Activated T-cell treated with anti-CD3 and anti-CD28 coated beads, Interleukin-2, amount 50 U/mL, for 48 hours (primary cell): ENCODE data around the gene TRIM44.

ENCODE experiments used
- DNase-seq, 2 experiments: peaks; one replicate each; pipeline ENCODE4 v3.0.0-alpha.2; 2020

TRIM44 gene

DNA sequence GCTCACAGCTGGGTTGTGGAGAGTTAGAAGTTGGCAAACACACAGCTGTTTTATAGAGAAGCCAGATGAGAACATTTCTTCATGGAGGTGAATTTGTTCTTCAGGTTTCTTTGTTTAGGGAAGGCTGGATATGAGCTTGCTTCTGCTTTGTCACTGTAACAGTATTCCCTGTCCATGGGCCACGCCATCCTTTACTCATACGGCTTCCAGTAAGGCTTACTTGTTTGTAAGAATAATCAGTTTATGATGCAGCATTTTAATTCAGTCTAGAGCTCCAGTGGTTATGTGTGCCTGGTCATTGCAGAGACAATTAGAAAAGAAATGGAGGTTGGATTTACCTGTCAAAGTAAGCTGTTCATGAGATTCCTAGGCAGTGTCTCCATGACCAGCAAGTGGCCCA lies 131.8 kb downstream of the TRIM44 start:
- no peak for DNase-seq

DNA sequence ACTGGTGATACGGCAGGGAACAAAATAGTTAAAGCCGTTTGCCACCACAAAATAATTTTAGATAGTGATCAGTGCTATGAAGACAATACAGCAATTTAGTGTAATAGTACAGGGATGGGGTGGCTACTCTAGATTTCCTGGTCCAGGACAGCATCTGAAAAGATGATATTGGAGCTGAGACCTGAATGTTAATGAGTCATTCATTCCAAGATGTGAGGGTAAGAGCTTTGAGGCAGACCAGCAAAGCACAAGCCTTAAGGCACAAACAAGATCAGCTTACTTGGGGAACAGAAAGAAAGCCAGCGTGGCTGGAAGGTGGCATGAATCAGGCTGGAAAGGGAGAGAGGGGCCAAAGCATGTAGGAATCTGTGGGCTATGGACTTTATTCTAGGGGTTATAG lies 132.3 kb downstream of the TRIM44 start:
- DNase-seq = no peak

DNA sequence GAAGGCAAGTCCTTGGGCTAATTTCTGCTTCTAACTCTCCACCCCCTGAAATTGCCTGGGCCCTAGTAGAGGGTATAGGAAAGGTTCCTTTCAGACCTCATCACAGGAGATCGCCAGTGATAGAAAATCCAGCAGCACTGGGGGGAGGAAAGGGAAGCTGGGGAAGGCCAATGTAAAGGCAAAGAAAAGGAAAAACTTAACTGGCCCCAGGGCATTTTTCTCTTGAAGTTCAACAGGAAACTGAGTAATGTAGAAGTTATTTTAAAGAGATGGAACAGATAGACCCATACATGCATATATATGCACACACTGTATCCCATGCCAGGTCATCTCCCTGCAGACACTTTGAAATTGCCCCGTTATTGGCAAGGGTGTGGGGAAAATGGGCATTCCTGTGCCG lies 134.0 kb downstream of the TRIM44 start:
- DNase-seq = no peak

GRCh38 chr11:35798423-35798822 lies 135.8 kb downstream of the TRIM44 start:
- no peak for DNase-seq

DNA sequence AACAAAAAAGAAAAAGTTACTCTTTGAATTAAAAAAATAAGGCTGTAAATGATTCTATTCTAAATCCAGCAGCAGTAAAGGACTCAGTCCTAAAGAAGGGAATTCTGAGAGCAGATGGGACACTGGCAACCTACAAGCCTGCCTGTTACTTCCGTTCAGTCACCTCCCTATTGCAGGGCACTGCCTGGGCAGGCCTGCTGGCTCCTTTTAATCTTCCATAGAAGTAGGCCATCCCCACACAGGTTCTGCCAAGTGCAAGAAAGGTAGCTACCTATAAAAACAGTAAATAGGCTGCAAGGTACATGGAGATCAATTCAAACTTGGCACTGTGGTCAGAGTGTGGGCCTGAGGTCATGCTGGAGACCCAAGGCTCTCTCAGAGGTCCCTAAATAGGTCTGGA lies 136.4 kb downstream of the TRIM44 start:
- DNase-seq = no peak

GRCh38 chr11:35799655-35800054 lies 137.1 kb downstream of the TRIM44 start:
- no peak for DNase-seq

DNA sequence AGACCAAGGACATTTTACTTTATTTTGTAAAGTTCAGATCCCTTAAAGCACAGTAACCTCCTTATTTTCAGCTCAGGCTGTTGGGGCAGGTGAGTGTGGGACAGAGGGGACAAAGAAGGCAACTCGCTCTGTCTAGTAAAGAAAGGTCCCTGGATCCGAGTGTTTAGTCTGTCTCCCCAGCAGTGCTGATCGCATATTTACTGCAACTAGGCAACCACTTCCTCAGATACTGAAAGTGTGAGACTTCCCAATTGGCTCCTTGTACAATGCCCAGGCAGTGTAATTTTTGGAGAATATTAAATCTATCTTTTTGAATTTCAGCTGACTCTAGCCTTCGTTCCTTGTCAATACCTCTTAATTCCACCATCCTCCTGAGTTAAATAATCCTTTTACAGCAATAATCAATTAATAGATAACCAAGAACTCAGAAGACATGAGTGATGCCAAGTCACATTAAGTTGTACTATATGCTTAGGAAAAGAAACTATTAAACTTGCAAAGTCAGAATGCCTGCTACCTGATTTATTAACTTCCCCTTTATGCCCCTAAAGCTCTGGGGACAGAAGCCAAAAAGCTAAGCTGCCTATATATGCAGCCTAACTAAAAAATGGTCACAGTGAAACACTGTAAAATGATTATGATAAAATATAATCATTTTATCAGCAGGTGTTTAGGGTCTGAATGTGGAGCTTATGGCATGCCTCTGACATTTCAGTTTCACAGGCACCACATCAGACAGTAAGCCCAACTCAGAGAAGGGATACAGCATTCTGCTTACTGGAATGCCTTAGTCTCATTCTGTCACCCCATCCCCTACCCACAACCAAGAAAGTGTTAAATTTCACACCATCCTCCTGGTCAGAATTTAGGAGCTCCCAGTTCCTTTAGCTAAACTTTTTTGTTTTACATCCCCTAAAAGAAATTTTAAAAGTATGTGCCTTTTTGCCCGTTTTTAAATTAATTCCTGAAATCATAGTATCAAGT lies 138.7 kb downstream of the TRIM44 start:
- DNase-seq = no peak

DNA sequence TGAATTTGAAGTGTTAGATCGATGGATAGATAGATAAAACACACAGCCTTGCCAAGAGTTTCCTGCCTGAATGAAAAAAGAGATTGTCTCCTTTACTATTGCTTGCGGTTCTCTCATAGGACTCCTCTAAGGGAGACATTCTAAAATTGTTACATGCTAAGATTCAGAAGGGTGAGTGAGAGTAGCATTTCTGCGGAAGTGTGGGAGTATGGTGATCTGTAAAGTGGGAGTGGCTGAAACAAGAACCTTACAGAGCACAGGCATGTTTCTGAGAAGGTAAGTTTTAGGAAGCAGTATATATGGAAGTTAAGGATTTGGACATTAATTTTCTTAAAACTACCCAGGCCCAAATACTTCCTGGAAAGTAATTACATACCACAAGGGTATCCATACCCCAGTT lies 139.6 kb downstream of the TRIM44 start:
- DNase-seq = no peak

DNA sequence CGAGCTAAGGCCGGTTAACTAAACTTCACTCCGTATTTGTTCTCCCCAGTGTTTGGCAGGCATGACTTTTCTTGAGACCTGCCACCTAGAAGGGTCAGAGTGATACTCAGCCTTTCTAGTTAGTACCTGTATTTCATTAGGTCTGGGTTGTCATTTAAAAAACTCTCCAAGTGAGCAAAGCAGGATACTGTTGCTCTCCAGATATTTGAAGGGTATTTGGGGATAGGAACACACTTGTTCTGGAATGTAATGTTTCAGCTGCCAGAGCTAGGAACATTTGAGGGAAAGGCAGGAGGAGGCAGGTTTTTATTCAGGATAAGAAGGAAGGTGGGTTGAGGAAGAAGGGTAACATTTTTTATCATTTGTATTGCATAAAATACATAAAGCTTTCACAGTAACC lies 140.1 kb downstream of the TRIM44 start:
- no peak for DNase-seq

- DNase-seq = no peak
Measured at GRCh38 chr11:35803115-35803514, 140.5 kb downstream of the TRIM44 start.

DNA sequence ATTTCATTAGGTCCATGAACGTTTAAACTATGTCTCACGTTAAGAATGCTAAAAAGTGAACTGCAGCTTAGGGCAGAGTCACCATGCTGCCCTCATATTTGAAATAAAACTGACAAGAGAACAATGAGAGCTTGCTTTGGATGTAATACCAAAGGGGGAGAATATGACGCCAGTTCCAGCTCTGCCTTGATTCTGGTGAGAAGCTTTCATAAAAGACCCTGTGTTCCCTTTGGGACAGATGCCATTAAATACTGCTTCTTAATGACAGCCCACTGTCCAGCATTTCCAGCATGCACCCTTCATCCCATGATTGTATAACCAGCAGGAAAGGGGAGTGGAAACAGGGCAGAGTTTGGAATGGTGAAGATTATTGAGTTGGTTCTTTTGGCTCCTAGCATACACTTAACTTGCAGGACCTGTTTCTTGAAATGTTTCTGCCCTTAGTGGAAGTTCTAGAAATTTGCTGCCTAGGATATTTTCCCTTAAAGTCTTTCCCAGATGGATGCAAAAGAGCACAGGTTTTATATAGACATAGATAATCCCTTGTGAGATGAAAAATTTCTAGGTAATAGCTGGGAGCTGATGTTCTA lies 142.0 kb downstream of the TRIM44 start:
- no peak for DNase-seq

DNA sequence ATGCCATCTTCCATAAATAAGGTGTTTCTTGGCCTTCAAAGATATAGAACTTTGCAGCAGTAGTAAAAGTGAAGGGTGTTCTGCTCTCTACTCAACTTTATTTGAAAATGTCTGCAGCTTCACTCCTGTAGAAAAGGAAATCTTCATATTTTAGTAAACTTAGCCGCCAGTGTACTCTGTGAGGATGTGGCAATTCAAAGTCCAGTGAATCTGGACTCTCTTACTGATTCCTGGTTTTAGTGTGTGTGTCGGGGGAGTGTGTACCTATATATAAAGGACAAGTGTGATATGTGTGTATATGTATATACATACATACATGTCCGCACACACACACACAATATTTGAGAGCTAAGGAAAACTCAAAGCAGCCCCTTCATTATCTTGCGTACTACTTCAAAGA lies 147.0 kb downstream of the TRIM44 start:
- DNase-seq = no peak

DNA sequence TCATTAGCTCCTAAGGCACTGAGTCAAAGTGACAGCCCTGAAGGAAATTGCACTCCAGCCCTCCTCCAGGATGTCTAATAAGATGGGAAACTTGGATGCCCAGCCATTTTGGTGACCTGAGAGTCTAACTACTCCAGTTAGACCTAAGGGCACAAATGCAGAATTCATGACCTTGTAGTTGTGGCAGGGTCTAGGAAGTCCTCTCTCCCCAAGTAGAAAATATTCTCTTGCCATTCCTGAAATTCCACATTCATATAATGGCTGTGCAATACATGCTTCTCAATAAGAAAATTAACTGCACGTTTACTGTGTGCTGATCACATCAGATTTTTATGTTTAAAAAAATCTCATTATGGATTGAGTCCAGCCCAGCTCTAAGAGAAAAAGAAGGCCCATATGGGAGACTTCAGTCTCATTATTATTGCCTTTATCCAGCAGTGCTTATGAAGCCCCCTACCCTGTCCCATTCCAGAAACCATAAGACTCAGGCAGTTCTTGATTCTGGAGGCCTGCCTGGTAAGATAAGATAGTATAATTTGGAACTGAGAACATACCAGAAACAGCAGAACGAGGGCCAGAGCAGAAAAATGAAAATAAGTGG lies 147.6 kb downstream of the TRIM44 start:
- DNase-seq = no peak

DNA sequence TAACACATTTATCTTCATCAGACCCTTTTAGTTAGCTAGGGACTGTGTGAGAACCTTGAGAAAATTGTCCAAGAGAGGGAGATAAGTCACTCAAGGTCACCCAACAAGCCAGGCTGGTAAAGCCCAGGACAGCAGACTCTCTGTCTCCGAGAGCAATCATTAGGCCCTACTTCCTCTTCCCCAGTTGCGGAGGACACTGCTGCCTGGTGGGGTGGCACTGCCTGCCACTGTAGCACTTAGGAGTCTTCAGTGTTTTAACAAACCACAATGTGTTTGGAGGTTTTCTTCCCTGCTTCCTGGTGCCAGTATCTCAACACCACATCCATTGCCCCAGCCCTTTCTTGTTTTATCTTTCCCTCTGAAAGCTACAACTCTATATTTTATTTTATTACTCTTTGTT lies 149.2 kb downstream of the TRIM44 start:
- no peak for DNase-seq

GRCh38 chr11:35812828-35813227 lies 150.3 kb downstream of the TRIM44 start:
- DNase-seq = no peak

DNA sequence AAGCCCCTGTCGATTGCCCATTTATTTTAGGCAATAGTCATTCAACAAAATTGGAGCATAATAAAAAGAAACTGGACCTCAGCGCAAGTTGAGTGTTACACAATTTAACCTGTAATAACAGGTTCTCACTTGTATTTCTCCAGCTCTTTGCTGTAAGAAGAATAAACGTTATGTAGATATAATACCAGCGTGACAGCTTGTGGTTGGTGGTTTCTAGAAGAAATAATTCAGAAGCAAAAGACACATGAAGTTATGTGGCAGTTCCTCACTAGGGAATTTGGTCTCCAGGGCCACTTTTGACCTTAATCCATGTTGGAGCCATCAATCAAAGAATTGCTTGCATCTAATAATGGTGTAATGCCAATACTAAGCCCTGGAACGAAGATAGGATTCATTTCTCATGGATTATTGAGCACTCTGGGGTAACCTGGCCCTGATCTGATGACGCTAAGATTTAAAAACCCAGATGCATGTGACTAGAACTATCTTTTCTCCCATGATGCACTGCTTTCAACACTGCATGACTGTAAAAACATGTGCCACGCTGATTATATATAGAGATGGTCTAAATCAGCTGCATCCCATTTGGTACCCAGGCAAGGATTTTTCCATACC lies 151.6 kb downstream of the TRIM44 start:
- DNase-seq = no peak

DNA sequence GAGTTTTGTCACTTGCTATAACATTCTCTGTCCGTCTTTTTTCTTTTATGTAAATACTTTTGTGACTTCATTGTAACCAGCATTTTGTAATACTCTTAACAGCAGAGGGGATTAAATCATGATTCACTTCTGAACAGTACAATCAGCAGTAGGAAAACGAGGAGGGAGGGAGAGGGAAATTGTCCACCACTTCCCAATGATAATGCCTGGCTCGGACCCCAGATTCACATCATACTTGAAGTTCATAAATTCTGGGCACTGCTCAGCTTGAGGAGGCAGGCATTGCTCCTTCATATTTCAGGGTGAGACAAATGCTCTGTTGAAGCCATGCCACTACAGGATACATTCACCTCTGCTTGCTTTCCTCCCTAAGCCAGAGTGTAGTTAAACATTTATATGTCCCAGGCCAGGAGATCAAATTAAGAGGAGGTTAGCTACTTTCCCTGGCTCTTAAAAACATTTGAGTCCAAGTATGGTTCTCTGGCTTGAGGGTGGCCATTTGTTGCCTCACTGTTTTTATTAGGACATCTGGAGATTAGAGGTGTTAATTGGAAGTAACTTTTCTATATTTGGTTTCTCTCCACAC lies 152.2 kb downstream of the TRIM44 start:
- no peak for DNase-seq

GRCh38 chr11:35815556-35816315 lies 153.2 kb downstream of the TRIM44 start:
- DNase-seq = no peak

DNA sequence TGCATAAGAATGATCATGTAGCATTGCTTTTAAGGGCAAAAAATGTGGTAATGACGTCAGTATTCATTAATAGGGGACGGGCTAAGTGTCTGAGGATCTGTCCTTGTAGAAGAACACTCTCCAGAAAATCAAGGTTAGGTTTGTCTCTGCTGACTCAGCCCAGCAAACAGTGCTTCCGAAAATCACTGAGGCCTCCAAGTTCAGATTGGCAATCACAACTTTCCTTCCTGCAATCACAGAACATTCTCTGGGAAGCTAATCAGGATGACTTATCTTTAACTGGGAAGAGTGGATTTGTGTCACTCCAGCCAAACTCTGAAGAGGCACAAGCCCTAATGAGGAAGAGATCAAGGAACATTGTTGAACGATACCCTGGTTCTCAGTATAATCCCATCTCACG lies 158.0 kb downstream of the TRIM44 start:
- DNase-seq = no peak

- DNase-seq = no peak
Measured at GRCh38 chr11:35822815-35823495, 160.4 kb downstream of the TRIM44 start.

DNA sequence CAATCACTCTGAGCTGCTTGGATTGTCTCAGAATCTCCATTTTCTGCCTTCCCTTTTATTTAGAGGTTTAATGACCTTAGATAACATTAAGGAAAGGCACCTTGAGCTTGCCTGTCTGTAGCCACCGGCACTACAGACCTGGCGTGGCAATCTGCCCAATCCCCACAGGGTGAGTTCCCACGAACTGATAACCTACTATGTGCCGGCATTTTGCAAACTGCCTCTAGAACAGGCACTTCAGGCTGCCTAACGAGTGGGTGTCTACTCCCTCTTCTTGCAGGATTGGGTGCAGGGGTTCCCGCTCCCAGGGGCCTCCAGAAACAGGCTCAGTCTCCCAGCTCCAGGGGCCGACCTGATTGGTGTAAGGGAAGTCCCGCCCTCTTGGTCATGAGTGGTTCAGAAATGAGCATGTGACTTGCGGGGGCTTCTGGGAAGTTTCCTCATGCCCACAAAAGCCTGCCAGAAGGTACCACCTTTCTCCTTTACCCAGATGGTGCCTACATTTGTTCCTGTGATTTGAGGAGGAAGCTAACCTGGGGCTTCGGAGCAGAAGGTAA lies 161.2 kb downstream of the TRIM44 start:
- no peak for DNase-seq
